Measurements from ENCODE around the gene NFIC. TPM values are rescaled to one million over a fixed set of nuclear protein-coding genes. Genes with fewer than 3 reads are reported as not detected.

NFIC gene
- polyA plus RNA-seq, 1 donor from 2014 or later: 0.24 TPM

- no peaks in the 10 kb centered on the region for H3K27me3 ChIP-seq (ENCODE audit: insufficient read depth, low read depth, low read length)
- H4K20me1 ChIP-seq (ENCODE audit: insufficient read depth): no peaks in the 10 kb centered on the region
- H3K79me2 ChIP-seq (replicated peaks; ENCODE audit: insufficient read depth, low read length): no peaks in the 10 kb centered on the region
- peak overlapping the region; percentile 71 for H3K4me3 ChIP-seq (ENCODE audit: low read length)
- H3K27ac ChIP-seq (ENCODE audit: low read length): no peak overlapping the region
- peak overlapping the region; percentile 92 for H2AFZ ChIP-seq (ENCODE audit: low read depth, low read length)
- no peaks in the 10 kb centered on the region for H3F3A ChIP-seq (ENCODE audit: insufficient read depth, low read length, poor library complexity, severe bottlenecking)
- H3K36me3 ChIP-seq (ENCODE audit: insufficient read depth, low read length): no peaks in the 10 kb centered on the region
- no peak for TF ChIP-seq MXI1 (conservative IDR thresholded peaks at IDR 0.05; ENCODE audit: poor library complexity, severe bottlenecking)
- H3K4me2 ChIP-seq (ENCODE audit: low read length): no peak overlapping the region
- H3K9ac ChIP-seq (ENCODE audit: low read length): peak overlapping the region; percentile 85
- H3K9me2 ChIP-seq (ENCODE audit: insufficient read depth, low read length): no peaks in the 10 kb centered on the region
- no peaks in the 10 kb centered on the region for H3K9me3 ChIP-seq (ENCODE audit: low read length)
These were observed 67.6 kb downstream of the NFIC start for GRCh38 chr19:3433805-3434540.

GRCh38 chr19:3434630-3435553 lies 68.5 kb downstream of the NFIC start:
- peak overlapping the region; percentile 71 for H3K4me3 ChIP-seq (ENCODE audit: low read length)
- TF ChIP-seq MXI1 (conservative IDR thresholded peaks at IDR 0.05; ENCODE audit: poor library complexity, severe bottlenecking) (peak; percentile 82), SMC3 (conservative IDR thresholded peaks at IDR 0.05; ENCODE audit: poor library complexity) (no peak), EZH2 (IDR thresholded peaks at IDR 0.05; ENCODE audit: borderline replicate concordance, insufficient read depth, low read length, poor library complexity, severe bottlenecking) (no peak), EP300 (conservative IDR thresholded peaks at IDR 0.05; ENCODE audit: poor library complexity, severe bottlenecking) (no peak), RAD21 (conservative IDR thresholded peaks at IDR 0.05) (no peak), CTCF (IDR thresholded peaks at IDR 0.05; ENCODE audit: poor library complexity, severe bottlenecking) (peak; percentile 23), REST (IDR thresholded peaks at IDR 0.05; ENCODE audit: borderline replicate concordance) (no peak), TAF1 (IDR thresholded peaks at IDR 0.05; ENCODE audit: low read depth) (no peak), POLR2AphosphoS5 (IDR thresholded peaks at IDR 0.05) (peak; percentile 73)
- no peaks in the 10 kb centered on the region for H3K9me3 ChIP-seq (ENCODE audit: low read length)
- H2AFZ ChIP-seq (ENCODE audit: low read depth, low read length): peak overlapping the region; percentile 92
- no peaks in the 10 kb centered on the region for H3K9me2 ChIP-seq (ENCODE audit: insufficient read depth, low read length)
- no peaks in the 10 kb centered on the region for H4K20me1 ChIP-seq (ENCODE audit: insufficient read depth)
- peak overlapping the region; percentile 92 for H3K27ac ChIP-seq (ENCODE audit: low read length)
- H3K27me3 ChIP-seq (ENCODE audit: insufficient read depth, low read depth, low read length): no peaks in the 10 kb centered on the region
- H3K9ac ChIP-seq (ENCODE audit: low read length): peak overlapping the region; percentile 85
- H3K79me2 ChIP-seq (replicated peaks; ENCODE audit: insufficient read depth, low read length): no peaks in the 10 kb centered on the region
- no peaks in the 10 kb centered on the region for H3F3A ChIP-seq (ENCODE audit: insufficient read depth, low read length, poor library complexity, severe bottlenecking)
- peak overlapping the region; percentile 98 for H3K4me2 ChIP-seq (ENCODE audit: low read length)
- H3K36me3 ChIP-seq (ENCODE audit: insufficient read depth, low read length): no peaks in the 10 kb centered on the region
